OCI-LY3 (cell line): ENCODE data around the gene NTNG1.

Experiments used
- H2AFZ ChIP-seq: fragments of 200-600, 300-600 bp; shearing (Covaris generic); 2 replicates; pipeline ENCODE4 v1.6.0; 2014; ENCODE audit warnings: antibody characterized with exemption, low read depth, low read length
- H3K27ac ChIP-seq: fragments of 200-600, 300-600 bp; sonication (generic); 2 replicates; pipeline ENCODE4 v1.5.1; 2014; ENCODE audit warnings: mild to moderate bottlenecking, low read length, moderate library complexity, mixed read lengths
- H3K27me3 ChIP-seq: fragments of 200-600, 300-600 bp; sonication (generic); 2 replicates; pipeline ENCODE4 v1.6.1; 2014; ENCODE audit warnings: low read depth, low read length, mixed read lengths
- H3K36me3 ChIP-seq: fragments of 200-600, 300-600 bp; sonication (generic); replicated peaks from 2 replicates; pipeline ENCODE3; 2014; ENCODE audit warnings: low read depth, low read length, mixed read lengths
- H3K4me1 ChIP-seq: fragments of 300-600, 200-600 bp; sonication (generic); 2 replicates; pipeline ENCODE4 v1.6.1; 2014; ENCODE audit warnings: low read length, mixed read lengths
- H3K4me2 ChIP-seq: fragments of 200-600, 300-600 bp; sonication (generic); 2 replicates; pipeline ENCODE4 v1.6.1; 2014; ENCODE audit warnings: low read length, mixed read lengths
- H3K4me3 ChIP-seq: fragments of 300-600, 200-600 bp; sonication (generic); 2 replicates; pipeline ENCODE4 v1.5.1; 2014; ENCODE audit warnings: antibody characterized with exemption, mild to moderate bottlenecking, low read length, moderate library complexity
- H3K79me2 ChIP-seq: fragments of 300-600, 200-600 bp; shearing (Covaris generic); 2 replicates; pipeline ENCODE4 v1.6.1; 2014; ENCODE audit warnings: mild to moderate bottlenecking, low read length, mixed read lengths
- H3K9ac ChIP-seq: fragments of 300-600, 200-600 bp; shearing (Covaris generic); 2 replicates; pipeline ENCODE4 v1.6.0; 2014; ENCODE audit warnings: mild to moderate bottlenecking, low read length, moderate library complexity
- H3K9me3 ChIP-seq: fragments of 200-600, 300-600 bp; shearing (Covaris generic); 2 replicates; pipeline ENCODE4 v1.6.1; 2014; ENCODE audit warnings: low read length, mixed read lengths; ENCODE audit not compliant: insufficient read depth
- H4K20me1 ChIP-seq: fragments of 200-600, 300-600 bp; sonication (generic); 2 replicates; pipeline ENCODE4 v1.6.1; 2016; ENCODE audit warnings: low read length, mixed read lengths; ENCODE audit not compliant: insufficient read depth
- EZH2phosphoT487 ChIP-seq: fragments of 200-600 bp; shearing (Covaris generic); IDR thresholded peaks from 2 replicates; pipeline ENCODE4 v1.6.1; 2018; ENCODE audit warnings: antibody characterized with exemption, mixed run types, low read depth
- TF ChIP-seq, protein P1 (sequence below): fragments of 200-600, 300-600 bp; sonication (generic); IDR thresholded peaks from 2 replicates; pipeline ENCODE4 v1.5.1; 2014; ENCODE audit warnings: antibody characterized with exemption, low read length, low read depth

Gene NTNG1

GRCh38 chr1:107357376-107357775 is 216.5 kb downstream of the NTNG1 start:
- no peak overlapping the region for H2AFZ ChIP-seq
- no peaks in the 10 kb centered on the region for H4K20me1 ChIP-seq
- H3K4me1 ChIP-seq: peaks cover 19% of the 10 kb centered on the region
- no peak overlapping the region for H3K4me2 ChIP-seq
- H3K36me3 ChIP-seq: no peaks in the 10 kb centered on the region
- H3K9me3 ChIP-seq: no peaks in the 10 kb centered on the region
- no peak overlapping the region for H3K27ac ChIP-seq
- no peak overlapping the region for H3K9ac ChIP-seq
- no peak for TF ChIP-seq EZH2phosphoT487
- TF ChIP-seq, protein P1, sequence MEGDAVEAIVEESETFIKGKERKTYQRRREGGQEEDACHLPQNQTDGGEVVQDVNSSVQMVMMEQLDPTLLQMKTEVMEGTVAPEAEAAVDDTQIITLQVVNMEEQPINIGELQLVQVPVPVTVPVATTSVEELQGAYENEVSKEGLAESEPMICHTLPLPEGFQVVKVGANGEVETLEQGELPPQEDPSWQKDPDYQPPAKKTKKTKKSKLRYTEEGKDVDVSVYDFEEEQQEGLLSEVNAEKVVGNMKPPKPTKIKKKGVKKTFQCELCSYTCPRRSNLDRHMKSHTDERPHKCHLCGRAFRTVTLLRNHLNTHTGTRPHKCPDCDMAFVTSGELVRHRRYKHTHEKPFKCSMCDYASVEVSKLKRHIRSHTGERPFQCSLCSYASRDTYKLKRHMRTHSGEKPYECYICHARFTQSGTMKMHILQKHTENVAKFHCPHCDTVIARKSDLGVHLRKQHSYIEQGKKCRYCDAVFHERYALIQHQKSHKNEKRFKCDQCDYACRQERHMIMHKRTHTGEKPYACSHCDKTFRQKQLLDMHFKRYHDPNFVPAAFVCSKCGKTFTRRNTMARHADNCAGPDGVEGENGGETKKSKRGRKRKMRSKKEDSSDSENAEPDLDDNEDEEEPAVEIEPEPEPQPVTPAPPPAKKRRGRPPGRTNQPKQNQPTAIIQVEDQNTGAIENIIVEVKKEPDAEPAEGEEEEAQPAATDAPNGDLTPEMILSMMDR: no peak
- H3K27me3 ChIP-seq: no peaks in the 10 kb centered on the region
- H3K79me2 ChIP-seq: no peaks in the 10 kb centered on the region
- H3K4me3 ChIP-seq: no peak overlapping the region

DNA sequence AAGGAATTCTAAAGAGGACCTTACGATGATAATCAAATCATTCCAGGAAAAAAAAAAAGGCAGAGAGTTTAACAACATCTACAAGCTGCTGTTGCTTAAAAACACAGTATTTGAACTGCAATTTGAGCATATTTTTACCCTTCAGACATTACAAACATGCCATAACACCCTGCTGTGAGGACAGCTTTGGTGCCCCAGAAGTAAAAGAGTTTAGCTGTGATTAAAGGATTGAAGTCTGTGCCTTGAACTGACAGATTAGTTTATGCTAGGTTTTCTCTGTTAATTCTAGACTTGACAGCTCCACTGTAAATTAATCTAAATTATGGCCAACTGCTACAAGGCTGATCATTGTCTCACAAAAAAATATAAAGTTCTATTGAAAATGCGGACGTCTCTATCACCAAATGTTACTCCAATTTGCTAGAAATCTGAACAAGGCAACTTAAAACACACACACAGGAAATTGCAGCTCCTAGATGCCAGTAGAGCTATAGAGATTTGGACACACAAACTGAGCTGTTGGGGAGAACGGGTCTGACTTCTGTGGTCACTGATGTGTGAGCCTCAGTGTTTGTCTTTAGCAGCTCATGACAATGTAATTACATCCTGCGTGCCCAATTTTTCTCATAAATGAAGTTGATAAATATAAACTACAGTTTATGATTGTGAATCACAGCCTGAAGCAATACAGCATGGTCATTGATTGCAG is 217.9 kb downstream of the NTNG1 start:
- Histone ChIP-seq H3K9ac (no peak overlapping the region), H2AFZ (no peak overlapping the region), H3K36me3 (no peaks in the 10 kb centered on the region), H3K27me3 (no peaks in the 10 kb centered on the region), H3K4me3 (no peak overlapping the region), H3K9me3 (no peaks in the 10 kb centered on the region), H3K4me1 (peaks cover 22% of the 10 kb centered on the region), H3K27ac (no peak overlapping the region), H3K79me2 (no peaks in the 10 kb centered on the region), H4K20me1 (no peaks in the 10 kb centered on the region), H3K4me2 (0 out of 2 replicates have a peak overlapping the region, but pooled peaks have one; percentile 39)
- no peak for TF ChIP-seq EZH2phosphoT487
- TF ChIP-seq, protein P1: no peak

- TF ChIP-seq, protein P1: no peak
- TF ChIP-seq EZH2phosphoT487: no peak
- Histone ChIP-seq H3K9ac (no peak overlapping the region), H3K79me2 (no peaks in the 10 kb centered on the region), H3K4me2 (peak overlapping the region; percentile 39), H2AFZ (no peak overlapping the region), H4K20me1 (no peaks in the 10 kb centered on the region), H3K4me3 (no peak overlapping the region), H3K27me3 (no peaks in the 10 kb centered on the region), H3K27ac (no peak overlapping the region), H3K9me3 (no peaks in the 10 kb centered on the region), H3K4me1 (peaks cover 22% of the 10 kb centered on the region), H3K36me3 (no peaks in the 10 kb centered on the region)
These were observed 218.8 kb downstream of the NTNG1 start for GRCh38 chr1:107359472-107360241.

DNA sequence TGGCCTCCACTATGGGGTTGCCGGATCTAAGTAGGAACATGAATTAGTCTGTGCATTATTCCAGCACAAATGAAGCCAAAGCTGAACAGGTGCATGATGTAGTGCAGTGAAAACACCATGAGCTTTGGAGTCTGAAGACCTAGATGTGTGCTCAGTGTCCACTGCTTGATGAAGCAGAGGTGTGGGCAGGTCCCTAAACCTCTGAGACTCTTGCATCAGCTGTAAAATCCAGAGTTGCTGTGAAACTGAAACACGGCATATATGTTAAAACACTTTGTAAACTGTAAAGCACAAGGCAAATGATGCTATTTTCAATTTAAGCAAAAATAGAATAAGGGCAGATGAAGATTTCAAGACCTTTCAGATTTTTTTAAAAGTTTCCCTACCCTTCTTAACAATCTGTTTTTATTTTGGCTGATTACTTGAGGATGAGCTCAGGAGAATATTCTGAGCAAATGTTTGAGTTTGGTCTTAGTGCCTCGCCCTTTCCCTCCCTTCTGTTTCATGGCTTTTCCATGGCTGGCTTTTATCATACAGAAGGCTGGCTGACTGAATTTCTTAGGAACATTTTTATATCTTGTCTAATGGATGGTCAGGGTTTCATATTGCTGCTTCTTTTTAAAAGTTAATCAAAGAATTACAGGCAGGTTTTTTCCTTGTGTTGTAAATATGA is 221.8 kb downstream of the NTNG1 start:
- Histone ChIP-seq H3K27ac (no peak overlapping the region), H2AFZ (no peak overlapping the region), H3K27me3 (no peaks in the 10 kb centered on the region), H3K4me2 (no peak overlapping the region), H3K4me3 (no peak overlapping the region), H3K36me3 (no peaks in the 10 kb centered on the region), H3K9ac (no peak overlapping the region), H4K20me1 (no peaks in the 10 kb centered on the region), H3K9me3 (no peaks in the 10 kb centered on the region), H3K79me2 (no peaks in the 10 kb centered on the region), H3K4me1 (peaks cover 22% of the 10 kb centered on the region)
- TF ChIP-seq, protein P1: no peak
- TF ChIP-seq EZH2phosphoT487: no peak
